Neuronal stem cell (in vitro differentiated cells): ENCODE measurements around the gene ALG1.

Experiments
- DNase-seq: peaks from one replicate; pipeline ENCODE4 v3.0.0-alpha.2; 2013; ENCODE audit warnings: low spot score
- H2AFZ ChIP-seq: one replicate; pipeline ENCODE4 v1.6.1; 2013; ENCODE audit warnings: mild to moderate bottlenecking, low read length, inconsistent platforms
- H2AK5ac ChIP-seq: 2 replicates; pipeline ENCODE4 v1.6.1; 2013; ENCODE audit warnings: low read depth, mild to moderate bottlenecking, inconsistent platforms, low read length, moderate library complexity, mixed read lengths
- H2BK120ac ChIP-seq: 2 replicates; pipeline ENCODE4 v1.6.1; 2013; ENCODE audit warnings: low read depth, mild to moderate bottlenecking, inconsistent platforms, low read length, moderate library complexity, mixed read lengths
- H2BK12ac ChIP-seq: one replicate; pipeline ENCODE4 v1.6.1; 2013; ENCODE audit warnings: low read length, inconsistent platforms
- H2BK15ac ChIP-seq: 2 replicates; pipeline ENCODE4 v1.6.1; 2013; ENCODE audit warnings: mild to moderate bottlenecking, low read length, inconsistent platforms, mixed read lengths
- H2BK5ac ChIP-seq: one replicate; pipeline ENCODE4 v1.6.1; 2013; ENCODE audit warnings: inconsistent platforms, mild to moderate bottlenecking, low read length, moderate library complexity
- H3K14ac ChIP-seq: one replicate; pipeline ENCODE4 v1.6.1; 2013; ENCODE audit warnings: low read length, inconsistent platforms
- H3K18ac ChIP-seq: 2 replicates; pipeline ENCODE4 v1.6.1; 2013; ENCODE audit warnings: low read length, inconsistent platforms
- H3K23ac ChIP-seq: 2 replicates; pipeline ENCODE4 v1.6.1; 2013; ENCODE audit warnings: low read depth, mild to moderate bottlenecking, mixed read lengths, low read length, inconsistent platforms; ENCODE audit not compliant: poor library complexity
- H3K27ac ChIP-seq: replicated peaks from 3 replicates; pipeline ENCODE4 v1.5.1; 2013; ENCODE audit warnings: low read length, inconsistent platforms
- H3K27me3 ChIP-seq, 3 experiments: 2 replicates each; pipeline ENCODE4 v1.6.1; 2013; ENCODE audit warnings: low read length in 3 of 3, mild to moderate bottlenecking in 2 of 3, inconsistent platforms in 1 of 3, low read depth in 1 of 3, mixed read lengths in 1 of 3, moderate library complexity in 1 of 3; ENCODE audit not compliant: control insufficient read depth in 3 of 3, insufficient read depth in 3 of 3
- H3K36me3 ChIP-seq, 2 donors: replicated peaks in 1 of 2; 2 replicates each; pipeline ENCODE4 v1.6.1; 2013; ENCODE audit warnings: low read length in 2 of 2; ENCODE audit not compliant: control insufficient read depth in 2 of 2, insufficient read depth in 2 of 2
- H3K4ac ChIP-seq: 2 replicates; pipeline ENCODE4 v1.6.1; 2013; ENCODE audit warnings: inconsistent platforms, mild to moderate bottlenecking, low read length, moderate library complexity
- H3K4me1 ChIP-seq, 2 donors: 1 replicate in 1 of 2; 2 replicates in 1 of 2; pipeline ENCODE4 v1.6.1; 2013; ENCODE audit warnings: low read length in 2 of 2, low read depth in 1 of 2; ENCODE audit not compliant: control insufficient read depth in 2 of 2, insufficient read depth in 1 of 2
- H3K4me2 ChIP-seq: one replicate; pipeline ENCODE4 v1.6.1; 2013; ENCODE audit warnings: mild to moderate bottlenecking, low read length, inconsistent platforms; ENCODE audit not compliant: insufficient read depth, poor library complexity, severe bottlenecking
- H3K4me3 ChIP-seq, 2 donors: 2 replicates each; pipeline ENCODE4 v1.5.1; 2013; ENCODE audit warnings: low read length in 2 of 2, mild to moderate bottlenecking in 2 of 2, inconsistent platforms in 1 of 2, moderate library complexity in 1 of 2
- H3K79me1 ChIP-seq: one replicate; pipeline ENCODE4 v1.6.1; 2013; ENCODE audit warnings: low read depth, mild to moderate bottlenecking, inconsistent platforms, low read length, moderate library complexity
- H3K9ac ChIP-seq: one replicate; pipeline ENCODE4 v1.6.1; 2013; ENCODE audit warnings: mild to moderate bottlenecking, low read depth, low read length, inconsistent platforms; ENCODE audit not compliant: poor library complexity
- H3K9me3 ChIP-seq, 2 donors: replicated peaks in 1 of 2; 2 replicates each; pipeline versions ENCODE3 to v1.6.1; 2013; ENCODE audit warnings: low read length in 2 of 2, mild to moderate bottlenecking in 2 of 2, inconsistent platforms in 1 of 2, low read depth in 1 of 2, mixed read lengths in 1 of 2, moderate library complexity in 1 of 2; ENCODE audit not compliant: control insufficient read depth in 2 of 2, insufficient read depth in 1 of 2
- H4K8ac ChIP-seq: one replicate; pipeline ENCODE4 v1.6.1; 2013; ENCODE audit warnings: low read depth, mild to moderate bottlenecking, inconsistent platforms, low read length, moderate library complexity
- H4K91ac ChIP-seq: one replicate; pipeline ENCODE4 v1.6.1; 2013; ENCODE audit warnings: low read length, low read depth, mild to moderate bottlenecking, inconsistent platforms; ENCODE audit not compliant: poor library complexity
- WGBS, 2 donors: extraction: QIAGEN DNeasy Blood & Tissue Kit; methylation state at CpG; one replicate each; pipeline ENCODE4 v1.1.7; 2013; ENCODE audit warnings: missing lambda C conversion rate in 2 of 2, mixed read lengths in 1 of 2; ENCODE audit not compliant: insufficient read length in 2 of 2, insufficient replicate concordance in 1 of 2; ENCODE audit errors: extremely low coverage in 2 of 2; 5-methylcytosine and 5-hydroxymethylcytosine counted together

ALG1 gene

GRCh38 chr16:5062790-5063765 is 8.6 kb upstream of the ALG1 start:
- no peak overlapping the region for H3K27ac ChIP-seq
- no peak overlapping the region for H3K14ac ChIP-seq
- WGBS, 2 donors: no CpG with 5 or more reads among the region's 19 CpGs
- H3K4me1 ChIP-seq: peaks cover 5 to 8% of the 10 kb centered on the region in 2 donors
- H3K4ac ChIP-seq: no peak overlapping the region
- H3K27me3 ChIP-seq: peaks cover 0 to 29% (median 2%) of the 10 kb centered on the region in 3 experiments
- H2AFZ ChIP-seq: no peak overlapping the region
- H3K4me3 ChIP-seq: no peak overlapping the region
- H3K9ac ChIP-seq: no peak overlapping the region
- no peak for DNase-seq
- H4K8ac ChIP-seq: no peak overlapping the region
- H3K79me1 ChIP-seq: peaks cover 1% of the 10 kb centered on the region
- no peak overlapping the region for H3K18ac ChIP-seq
- no peak overlapping the region for H2BK120ac ChIP-seq
- no peak overlapping the region for H3K23ac ChIP-seq
- no peak overlapping the region for H2BK5ac ChIP-seq
- H2AK5ac ChIP-seq: no peak overlapping the region
- H4K91ac ChIP-seq: no peak overlapping the region
- H3K9me3 ChIP-seq: no peaks in the 10 kb centered on the region
- H3K36me3 ChIP-seq: no peaks in the 10 kb centered on the region
- H2BK12ac ChIP-seq: no peak overlapping the region
- no peak overlapping the region for H2BK15ac ChIP-seq
- no peak overlapping the region for H3K4me2 ChIP-seq

GRCh38 chr16:5064915-5065314 is 6.7 kb upstream of the ALG1 start:
- H3K4me3 ChIP-seq: no peak overlapping the region
- DNase-seq: no peak
- H3K9me3 ChIP-seq: no peaks in the 10 kb centered on the region
- no peak overlapping the region for H3K27ac ChIP-seq
- no peak overlapping the region for H2BK15ac ChIP-seq
- peaks cover 0 to 3% of the 10 kb centered on the region in 2 donors for H3K4me1 ChIP-seq
- H2BK12ac ChIP-seq: peak overlapping the region; percentile 87
- peak overlapping the region; percentile 84 for H2AFZ ChIP-seq
- H3K23ac ChIP-seq: no peak overlapping the region
- H3K18ac ChIP-seq: no peak overlapping the region
- H3K14ac ChIP-seq: no peak overlapping the region
- H3K4me2 ChIP-seq: no peak overlapping the region
- H4K8ac ChIP-seq: peak overlapping the region; percentile 78
- H3K79me1 ChIP-seq: peaks cover 1% of the 10 kb centered on the region
- H3K27me3 ChIP-seq: peaks cover 0 to 29% (median 2%) of the 10 kb centered on the region in 3 experiments
- H3K36me3 ChIP-seq: no peaks in the 10 kb centered on the region
- H3K9ac ChIP-seq: peak overlapping the region; percentile 76
- no peak overlapping the region for H2AK5ac ChIP-seq
- no CpG with 5 or more reads among the region's 7 CpGs for WGBS, 2 donors
- H4K91ac ChIP-seq: no peak overlapping the region
- no peak overlapping the region for H2BK120ac ChIP-seq
- no peak overlapping the region for H2BK5ac ChIP-seq
- no peak overlapping the region for H3K4ac ChIP-seq

GRCh38 chr16:5065326-5065725 is 6.3 kb upstream of the ALG1 start:
- Histone ChIP-seq H2AK5ac (peak overlapping the region; percentile 89), H3K9ac (peak overlapping the region; percentile 44), H2BK120ac (no peak overlapping the region), H3K79me1 (peaks cover 1% of the 10 kb centered on the region), H3K23ac (no peak overlapping the region), H4K91ac (no peak overlapping the region), H3K4me2 (no peak overlapping the region), H3K36me3 (no peaks in the 10 kb centered on the region), H2BK12ac (peak overlapping the region; percentile 96), H3K4ac (no peak overlapping the region), H4K8ac (peak overlapping the region; percentile 58), H3K4me3 (no peak overlapping the region), H3K27ac (no peak overlapping the region), H3K4me1 (peaks cover 0 to 3% of the 10 kb centered on the region in 2 donors), H3K18ac (no peak overlapping the region), H3K9me3 (no peaks in the 10 kb centered on the region), H2BK5ac (no peak overlapping the region), H2BK15ac (peak overlapping the region; percentile 67), H3K14ac (no peak overlapping the region), H3K27me3 (peaks cover 0 to 29% (median 2%) of the 10 kb centered on the region in 3 experiments), H2AFZ (peak overlapping the region; percentile 84)
- no peak for DNase-seq
- WGBS, 2 donors: no CpG with 5 or more reads among the region's 8 CpGs

- H3K14ac ChIP-seq: peak within 1 kb of the TSS; percentile 66
- DNase-seq: no peak
- peak within 1 kb of the TSS; percentile 89 for H2AK5ac ChIP-seq
- H2AFZ ChIP-seq: peak within 1 kb of the TSS; percentile 84
- peaks cover 1% of the 10 kb centered on the region for H3K79me1 ChIP-seq
- H4K8ac ChIP-seq: peak within 1 kb of the TSS; percentile 78
- peak within 1 kb of the TSS; percentile 58 for H2BK5ac ChIP-seq
- H3K27ac ChIP-seq: no peak within 1 kb of the TSS
- H3K23ac ChIP-seq: peak within 1 kb of the TSS; percentile 90
- no peak within 1 kb of the TSS for H3K4me3 ChIP-seq
- H4K91ac ChIP-seq: no peak within 1 kb of the TSS
- WGBS, 2 donors: no CpG with 5 or more reads among the region's 10 CpGs
- peak within 1 kb of the TSS; percentile 18 for H3K4ac ChIP-seq
- H3K9me3 ChIP-seq: no peaks in the 10 kb centered on the region
- no peak within 1 kb of the TSS for H2BK120ac ChIP-seq
- H2BK12ac ChIP-seq: peak within 1 kb of the TSS; percentile 96
- no peak within 1 kb of the TSS for H3K18ac ChIP-seq
- H3K36me3 ChIP-seq: no peaks in the 10 kb centered on the region
- H3K4me1 ChIP-seq: peaks cover 0 to 3% of the 10 kb centered on the region in 2 donors
- peak within 1 kb of the TSS; percentile 76 for H3K9ac ChIP-seq
- peaks cover 0 to 29% (median 2%) of the 10 kb centered on the region in 3 experiments for H3K27me3 ChIP-seq
- H2BK15ac ChIP-seq: peak within 1 kb of the TSS; percentile 67
- no peak within 1 kb of the TSS for H3K4me2 ChIP-seq
Measured at GRCh38 chr16:5065813-5066212, 5.8 kb upstream of the ALG1 start, which contains the start of gene C16orf89. Gene C16orf89, minus strand, starts transcription at chr16:5065956. Its CDS starts 48 bp downstream, at chr16:5065908.
